Muscle layer of colon (tissue), 2 donors: Measurements from ENCODE around the gene NEK1.
"Not testable (repeated sequence)": the region's sequence is repeated elsewhere in the genome, so short reads cannot be mapped to it uniquely, and the experiment has no call there.

ENCODE experiments used
- H3K27ac ChIP-seq: one replicate; pipeline ENCODE4 v1.7.0; 2013; ENCODE audit warnings: low read depth, mild to moderate bottlenecking, low read length, moderate library complexity
- H3K27me3 ChIP-seq, 2 donors: one replicate each; pipeline ENCODE4 v1.7.0; 2013; ENCODE audit warnings: low read length in 2 of 2, mild to moderate bottlenecking in 2 of 2; ENCODE audit not compliant: insufficient read depth in 2 of 2, control insufficient read depth in 1 of 2
- H3K36me3 ChIP-seq: one replicate; pipeline ENCODE4 v1.7.0; 2013; ENCODE audit warnings: mild to moderate bottlenecking, low read length; ENCODE audit not compliant: insufficient read depth
- H3K4me1 ChIP-seq: one replicate; pipeline ENCODE4 v1.7.0; 2013; ENCODE audit warnings: mild to moderate bottlenecking, low read length; ENCODE audit not compliant: insufficient read depth
- H3K4me3 ChIP-seq, 2 donors: one replicate each; pipeline ENCODE4 v1.7.0; 2013; ENCODE audit warnings: low read length in 2 of 2, low read depth in 1 of 2, mild to moderate bottlenecking in 1 of 2, moderate library complexity in 1 of 2
- H3K9ac ChIP-seq: one replicate; pipeline ENCODE4 v1.7.0; 2013; ENCODE audit warnings: low read length
- H3K9me3 ChIP-seq: one replicate; pipeline ENCODE4 v1.7.0; 2013; ENCODE audit warnings: mild to moderate bottlenecking, low read length
- donor health status: abdominal sarcoma.
- donor health status: Adenocarcinoma of cecum.

Gene NEK1

DNA sequence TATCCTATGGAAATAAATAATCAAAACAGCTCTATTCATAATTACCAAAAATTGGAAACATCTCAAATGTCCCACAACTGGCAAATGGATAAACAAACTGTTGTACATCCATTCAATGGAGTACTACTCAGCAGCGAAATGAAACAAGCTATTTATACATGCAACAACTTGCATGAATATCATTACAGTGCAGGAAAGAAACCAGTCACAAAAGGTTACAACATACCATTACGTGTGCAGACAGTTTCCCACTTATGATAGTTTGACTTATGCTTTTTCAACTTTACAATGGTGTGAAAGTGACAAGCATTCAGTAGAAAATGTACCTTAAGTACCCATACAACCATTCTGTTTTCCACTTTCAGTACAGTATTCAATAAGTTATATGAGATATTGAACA lies 82.3 kb downstream of the NEK1 start:
- Histone ChIP-seq H3K36me3 (peaks cover 15% of the 10 kb centered on the region), H3K9ac (no peak overlapping the region)

DNA sequence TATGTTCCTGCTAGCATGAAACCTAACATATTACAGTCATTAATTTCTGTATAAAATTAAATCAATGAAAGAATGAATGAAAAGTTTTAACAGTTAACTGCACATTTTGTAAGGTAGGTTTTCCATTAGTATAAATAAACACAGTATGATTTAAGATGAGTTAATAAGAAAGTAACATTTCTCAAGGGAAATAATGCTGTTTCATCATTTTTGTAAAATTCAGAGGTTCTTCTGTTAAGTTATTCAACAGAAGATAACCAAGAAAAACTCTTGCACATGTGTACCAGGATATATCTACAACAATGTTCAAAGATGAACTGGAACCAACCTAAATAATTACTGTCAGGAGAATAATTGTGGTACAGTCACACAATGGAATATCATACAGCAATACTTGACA lies 88.6 kb downstream of the NEK1 start:
- H3K9me3 ChIP-seq: no peaks in the 10 kb centered on the region
- no peaks in the 10 kb centered on the region for H3K27me3 ChIP-seq
- no peak overlapping the region for H3K9ac ChIP-seq
- H3K36me3 ChIP-seq: peaks cover 6% of the 10 kb centered on the region
- no peak overlapping the region for H3K4me3 ChIP-seq
- no peak overlapping the region for H3K27ac ChIP-seq
- no peaks in the 10 kb centered on the region for H3K4me1 ChIP-seq

More for the DNA sequence above, 82.3 kb downstream of the NEK1 start:
- Histone ChIP-seq H3K27me3 (no peaks in the 10 kb centered on the region), H3K4me3 (no peak overlapping the region), H3K27ac (no peak overlapping the region), H3K4me1 (no peaks in the 10 kb centered on the region), H3K9me3 (no peaks in the 10 kb centered on the region)

DNA sequence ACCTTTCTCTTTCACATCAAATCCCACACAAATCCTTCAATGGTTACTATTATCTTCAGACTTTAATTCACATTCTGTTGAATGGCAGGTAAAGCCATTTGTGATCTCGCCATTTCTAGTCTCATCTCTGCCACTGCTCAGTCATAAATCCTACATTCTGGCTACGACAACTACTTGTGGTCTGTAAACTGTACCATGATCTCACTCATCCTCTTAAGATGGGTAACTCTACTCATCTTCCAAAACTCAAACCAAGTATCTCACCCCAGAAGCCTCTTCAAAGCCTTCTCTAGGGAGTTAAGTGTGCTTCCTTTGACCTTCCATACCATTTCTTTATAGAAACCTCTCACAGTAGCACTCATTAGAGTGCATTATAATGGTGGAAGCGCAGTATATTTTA lies 101.8 kb downstream of the NEK1 start:
- H3K4me1 ChIP-seq: no peaks in the 10 kb centered on the region
- peaks cover 5% of the 10 kb centered on the region for H3K36me3 ChIP-seq
- H3K9me3 ChIP-seq: no peaks in the 10 kb centered on the region

DNA sequence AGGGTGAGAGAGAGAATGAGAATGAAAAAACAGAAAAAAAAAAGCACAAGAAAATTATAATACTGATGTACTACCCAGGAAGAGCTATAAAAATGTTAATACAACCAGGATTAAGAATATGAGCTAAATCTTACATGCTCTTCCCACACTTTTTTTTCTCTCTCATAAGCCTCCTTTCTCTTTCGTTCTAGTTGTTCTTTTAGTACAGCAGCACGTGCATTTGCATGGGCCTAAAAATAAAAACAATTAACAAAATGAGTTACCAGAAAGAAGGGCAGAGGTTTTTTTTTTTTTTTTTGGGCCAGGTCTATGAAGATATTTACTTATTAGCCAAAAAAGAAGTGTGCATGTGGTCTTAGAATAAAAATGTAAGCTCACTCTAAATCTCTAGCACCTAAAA lies 105.5 kb downstream of the NEK1 start:
- Histone ChIP-seq H3K27me3 (no peaks in the 10 kb centered on the region), H3K36me3 (peaks cover 17% of the 10 kb centered on the region), H3K9ac (no peak overlapping the region), H3K9me3 (peaks cover 6% of the 10 kb centered on the region), H3K27ac (no peak overlapping the region), H3K4me1 (no peaks in the 10 kb centered on the region), H3K4me3 (no peak overlapping the region)

More for the DNA sequence above, 101.8 kb downstream of the NEK1 start:
- no peak overlapping the region for H3K4me3 ChIP-seq
- no peak overlapping the region for H3K27ac ChIP-seq
- H3K27me3 ChIP-seq: no peaks in the 10 kb centered on the region
- H3K9ac ChIP-seq: no peak overlapping the region

- H3K27ac ChIP-seq, H3K27me3 ChIP-seq, H3K36me3 ChIP-seq, H3K4me3 ChIP-seq, H3K4me1 ChIP-seq, H3K9ac ChIP-seq: not testable (repeated sequence)
- peaks cover 14% of the 10 kb centered on the region for H3K9me3 ChIP-seq
Measured at GRCh38 chr4:169499907-169500306, 112.5 kb downstream of the NEK1 start.

- H3K9me3 ChIP-seq, H3K9ac ChIP-seq, H3K36me3 ChIP-seq, H3K4me3 ChIP-seq, H3K27ac ChIP-seq, H3K27me3 ChIP-seq, H3K4me1 ChIP-seq: not testable (repeated sequence)
Measured at GRCh38 chr4:169494234-169494633, 118.1 kb downstream of the NEK1 start.

- Histone ChIP-seq H3K4me1 (no peaks in the 10 kb centered on the region), H3K27me3 (no peaks in the 10 kb centered on the region), H3K4me3 (no peak overlapping the region), H3K36me3 (no peaks in the 10 kb centered on the region), H3K9me3 (no peaks in the 10 kb centered on the region), H3K9ac (no peak overlapping the region), H3K27ac (no peak overlapping the region)
Measured at GRCh38 chr4:169493164-169493524, 119.2 kb downstream of the NEK1 start.

- H3K9ac ChIP-seq: no peak overlapping the region
Measured at GRCh38 chr4:169492436-169493163, 119.8 kb downstream of the NEK1 start.

GRCh38 chr4:169491211-169491610 lies 121.2 kb downstream of the NEK1 start:
- no peaks in the 10 kb centered on the region for H3K9me3 ChIP-seq
- no peaks in the 10 kb centered on the region for H3K36me3 ChIP-seq
- no peaks in the 10 kb centered on the region for H3K27me3 ChIP-seq
- H3K4me1 ChIP-seq: no peaks in the 10 kb centered on the region
- H3K27ac ChIP-seq: no peak overlapping the region
- no peak overlapping the region for H3K9ac ChIP-seq
- no peak overlapping the region for H3K4me3 ChIP-seq

More at GRCh38 chr4:169492436-169493163, 119.8 kb downstream of the NEK1 start:
- Histone ChIP-seq H3K27me3 (no peaks in the 10 kb centered on the region), H3K9me3 (no peaks in the 10 kb centered on the region), H3K4me3 (no peak overlapping the region), H3K4me1 (no peaks in the 10 kb centered on the region), H3K36me3 (no peaks in the 10 kb centered on the region), H3K27ac (no peak overlapping the region)

GRCh38 chr4:169489306-169489705 lies 123.1 kb downstream of the NEK1 start:
- H3K27ac ChIP-seq: no peak overlapping the region
- H3K9me3 ChIP-seq: no peaks in the 10 kb centered on the region
- no peaks in the 10 kb centered on the region for H3K27me3 ChIP-seq
- H3K4me1 ChIP-seq: no peaks in the 10 kb centered on the region
- H3K9ac ChIP-seq: no peak overlapping the region
- H3K4me3 ChIP-seq: no peak overlapping the region
- no peaks in the 10 kb centered on the region for H3K36me3 ChIP-seq

DNA sequence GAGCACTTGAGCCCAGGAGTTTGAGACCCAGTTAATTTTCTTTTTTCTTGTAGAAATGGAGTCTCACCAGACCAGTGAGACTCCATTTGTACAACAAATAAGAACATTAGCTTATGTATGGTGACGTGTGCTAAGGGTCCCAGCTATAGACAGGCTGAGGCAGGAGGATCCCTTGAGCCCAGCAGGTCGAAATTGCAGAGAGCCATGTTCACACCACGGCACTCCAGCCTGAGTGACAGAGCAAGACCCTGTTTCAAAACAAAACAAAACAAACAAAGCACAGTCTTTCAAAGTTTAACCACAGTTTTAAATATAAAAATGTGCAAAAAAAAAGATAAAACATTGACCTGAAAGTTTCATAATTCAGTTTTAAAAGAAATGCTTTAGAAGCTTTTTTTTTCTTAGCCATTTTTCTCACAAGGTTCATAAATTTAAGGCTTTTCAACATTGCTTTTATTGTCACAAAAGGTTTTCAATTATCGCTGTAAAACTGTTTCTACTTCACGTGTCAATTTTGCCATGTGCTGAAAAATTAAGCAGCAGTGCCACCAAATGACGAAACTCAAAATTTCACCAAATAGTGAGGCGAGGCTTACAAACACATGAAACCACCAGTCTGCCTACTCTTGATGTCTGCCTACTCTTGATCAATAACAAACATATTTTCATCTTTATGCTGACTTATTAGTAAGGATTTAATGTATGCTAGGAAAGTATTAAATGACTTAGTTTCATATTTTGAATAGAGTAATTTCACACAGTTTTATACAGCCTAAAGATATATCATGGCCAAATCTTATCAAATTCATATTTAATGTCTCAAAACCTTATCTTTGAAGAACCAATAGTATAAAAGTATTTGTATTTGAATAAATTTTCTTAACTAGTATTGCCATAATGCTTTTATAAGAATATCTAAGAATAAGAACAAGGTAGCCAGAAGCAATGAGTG lies 126.3 kb downstream of the NEK1 start:
- no peaks in the 10 kb centered on the region for H3K9me3 ChIP-seq
- H3K9ac ChIP-seq: no peak overlapping the region
- no peaks in the 10 kb centered on the region for H3K27me3 ChIP-seq
- no peak overlapping the region for H3K27ac ChIP-seq
- no peaks in the 10 kb centered on the region for H3K4me1 ChIP-seq
- H3K36me3 ChIP-seq: no peaks in the 10 kb centered on the region
- no peak overlapping the region for H3K4me3 ChIP-seq
